AG04449 (cell line): ENCODE results near the gene FAM13C.

Experiments used
- CTCF ChIA-PET: fragments of 350-600 bp; formaldehyde crosslinking; extraction: SDS; loops from one replicate; lab custom pipeline; 2021; ENCODE audit warnings: antibody characterized with exemption; lab: Yijun Ruan, JAX
- POLR2A ChIA-PET: fragments of 400-600, 350-600 bp; formaldehyde crosslinking; extraction: SDS; loops from one replicate; lab custom pipeline; 2020; ENCODE audit warnings: antibody characterized with exemption, inconsistent platforms; lab: Yijun Ruan, JAX
- DNase-seq: peaks from one replicate; pipeline ENCODE4 v3.0.0-alpha.2; 2010; ENCODE audit warnings: low read depth, low spot score
- H3K4me3 ChIP-seq: 2 replicates; pipeline ENCODE4 v1.5.1; 2011; ENCODE audit warnings: low read depth, mild to moderate bottlenecking, control low read depth, low read length
- CTCF ChIP-seq: IDR thresholded peaks from one replicate; pipeline ENCODE4 v1.5.1; 2011; ENCODE audit warnings: mild to moderate bottlenecking, moderate library complexity, low read length, control low read depth, inconsistent platforms; ENCODE audit not compliant: insufficient read depth; ENCODE audit errors: missing control alignments

FAM13C gene

DNA sequence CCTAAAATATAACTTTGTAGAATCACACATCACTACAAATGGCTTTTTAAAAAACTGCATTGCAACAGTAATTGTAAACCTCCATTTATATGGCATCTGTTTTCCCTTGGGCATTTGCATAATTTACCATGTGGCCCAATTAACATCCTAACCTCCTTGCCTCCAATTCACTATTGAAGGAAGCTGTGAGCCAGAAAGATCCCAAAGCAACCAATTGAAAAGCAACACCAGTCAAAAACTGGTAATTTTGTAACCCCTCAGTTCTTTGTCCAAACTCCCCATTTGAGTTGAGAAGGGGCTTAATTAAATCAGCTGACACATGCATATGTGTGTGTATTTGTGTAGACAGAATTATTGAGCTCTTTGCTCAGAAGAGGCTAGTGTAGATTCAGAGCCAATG lies 90.3 kb downstream of the FAM13C start:
- H3K4me3 ChIP-seq, result no peak overlapping the region
- no peak for TF ChIP-seq CTCF
- POLR2A ChIA-PET, result no interaction called here
- DNase-seq, result no peak
- CTCF ChIA-PET, result no interaction called here

GRCh38 chr10:59271160-59271559 lies 91.2 kb downstream of the FAM13C start:
- TF ChIP-seq CTCF, result no peak
- no peak overlapping the region for H3K4me3 ChIP-seq
- ChIA-PET CTCF (no interaction called here), POLR2A (no interaction called here)
- no peak for DNase-seq

- POLR2A ChIA-PET, result no interaction called here
Measured at GRCh38 chr10:59270492-59270891, 91.9 kb downstream of the FAM13C start.

DNA sequence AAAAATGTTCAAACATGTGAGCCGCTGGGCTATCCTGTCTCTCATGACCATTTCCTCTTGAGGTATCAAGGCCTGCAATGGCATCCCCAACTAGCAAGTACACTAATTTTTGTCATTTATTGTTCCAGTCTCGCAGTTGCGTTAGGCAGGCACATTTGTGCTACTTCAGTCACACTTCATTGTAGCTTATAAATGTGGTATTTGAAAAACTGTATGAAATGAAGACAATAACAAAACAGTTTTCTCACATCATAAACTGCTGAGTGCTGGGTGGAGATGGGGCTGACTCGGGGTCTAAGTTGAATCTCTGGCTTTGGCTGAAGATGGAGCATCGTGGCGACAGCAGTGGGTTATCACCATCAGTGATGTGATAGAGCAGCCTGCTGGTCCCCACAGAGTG lies 92.7 kb downstream of the FAM13C start:
- no peak for TF ChIP-seq CTCF
- H3K4me3 ChIP-seq, result no peak overlapping the region
- DNase-seq, result no peak
- CTCF ChIA-PET, result no interaction called here
- POLR2A ChIA-PET, result no interaction called here

More at GRCh38 chr10:59270492-59270891, 91.9 kb downstream of the FAM13C start:
- no peak overlapping the region for H3K4me3 ChIP-seq
- CTCF ChIA-PET, result no interaction called here
- no peak for DNase-seq
- no peak for TF ChIP-seq CTCF

- POLR2A ChIA-PET, result no interaction called here
Measured at GRCh38 chr10:59268460-59268859, 93.9 kb downstream of the FAM13C start.

DNA sequence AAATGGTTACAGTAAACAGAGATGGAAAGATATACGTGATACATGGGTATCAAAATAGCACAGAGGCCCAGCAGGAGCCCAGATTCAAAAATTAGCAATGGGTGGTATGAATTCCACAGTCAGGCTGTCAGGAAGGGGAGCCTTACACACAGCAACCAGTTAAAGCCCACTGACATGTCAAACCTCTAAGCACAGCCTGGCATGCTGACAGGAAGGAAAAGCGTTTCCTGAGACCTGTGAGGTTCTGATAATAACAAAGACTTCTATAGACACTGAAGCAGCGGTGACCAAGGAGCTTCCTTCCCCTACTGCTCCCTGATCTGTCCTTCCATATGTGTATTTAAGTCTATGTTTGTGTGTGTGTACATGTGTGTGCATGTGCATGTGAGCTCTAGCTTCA lies 96.0 kb downstream of the FAM13C start:
- no peak for TF ChIP-seq CTCF
- no peak for DNase-seq
- ChIA-PET CTCF (no interaction called here), POLR2A (no interaction called here)
- no peak overlapping the region for H3K4me3 ChIP-seq

More at GRCh38 chr10:59268460-59268859, 93.9 kb downstream of the FAM13C start:
- no peak for TF ChIP-seq CTCF
- CTCF ChIA-PET, result no interaction called here
- no peak for DNase-seq
- no peak overlapping the region for H3K4me3 ChIP-seq
